ENCODE data around the gene TRAIP. TPM values are rescaled to one million over a fixed set of nuclear protein-coding genes. Genes with fewer than 3 reads are reported as not detected.

TRAIP gene
- total RNA-seq, 1 donor from 2014 or later = 6.4 TPM

- TF ChIP-seq CTCF (IDR thresholded peaks at IDR 0.05) = no peak
- POLR2A ChIA-PET = no interaction called here
Measured at GRCh38 chr3:49793486-49794085, 62.8 kb downstream of the TRAIP start.

GRCh38 chr3:49792371-49793150 is 63.8 kb downstream of the TRAIP start:
- Mint-ChIP-seq H3K4me1 (peaks cover 4% of the 10 kb centered on the region), H3K9me3 (no peaks in the 10 kb centered on the region), H3K4me3 (no peak overlapping the region), H3K27me3 (no peaks in the 10 kb centered on the region), H3K36me3 (ENCODE audit: low read depth) (no peaks in the 10 kb centered on the region), H3K27ac (no peak overlapping the region)
- TF ChIP-seq CTCF (IDR thresholded peaks at IDR 0.05) = no peak
- DNase-seq (no peak), ATAC-seq (ENCODE audit: low read depth) (no peak)
- ChIA-PET POLR2A (no interaction called here), CTCF (no interaction called here)
- intact Hi-C loops (cut with micrococcal nuclease) = no loop called here

More at GRCh38 chr3:49793486-49794085, 62.8 kb downstream of the TRAIP start:
- Mint-ChIP-seq H3K36me3 (ENCODE audit: low read depth) (no peaks in the 10 kb centered on the region), H3K9me3 (no peaks in the 10 kb centered on the region), H3K4me1 (peaks cover 4% of the 10 kb centered on the region), H3K27me3 (no peaks in the 10 kb centered on the region), H3K4me3 (no peak overlapping the region), H3K27ac (no peak overlapping the region)
- DNase-seq = no peak
- intact Hi-C loops (cut with micrococcal nuclease) = no loop called here
- CTCF ChIA-PET = no interaction called here
- no peak for ATAC-seq (ENCODE audit: low read depth)

- ChIA-PET CTCF (no interaction called here), POLR2A (no interaction called here)
- H3K4me3 Mint-ChIP-seq = no peak overlapping the region
- H3K27ac Mint-ChIP-seq = no peak overlapping the region
- no peak for TF ChIP-seq CTCF (IDR thresholded peaks at IDR 0.05)
- peaks cover 2% of the 10 kb centered on the region for H3K36me3 Mint-ChIP-seq (ENCODE audit: low read depth)
- intact Hi-C loops (cut with micrococcal nuclease) = no loop called here
- ATAC-seq (ENCODE audit: low read depth) = no peak
- H3K9me3 Mint-ChIP-seq = no peaks in the 10 kb centered on the region
- no peak for DNase-seq
- peaks cover 9% of the 10 kb centered on the region for H3K4me1 Mint-ChIP-seq
- no peaks in the 10 kb centered on the region for H3K27me3 Mint-ChIP-seq
Measured at GRCh38 chr3:49791571-49791970, 64.8 kb downstream of the TRAIP start.

- intact Hi-C loops (cut with micrococcal nuclease) = no loop called here
- no peak for TF ChIP-seq CTCF (IDR thresholded peaks at IDR 0.05)
- peaks cover 4% of the 10 kb centered on the region for H3K36me3 Mint-ChIP-seq (ENCODE audit: low read depth)
- H3K27ac Mint-ChIP-seq = no peak overlapping the region
- H3K27me3 Mint-ChIP-seq = no peaks in the 10 kb centered on the region
- ChIA-PET POLR2A (interaction anchor here (0.7 kb wide), 1 partner anchor 438 kb away, joined by 3 read pairs; no protein-coding TSS in a partner anchor), CTCF (no interaction called here)
- no peaks in the 10 kb centered on the region for H3K9me3 Mint-ChIP-seq
- peaks cover 11% of the 10 kb centered on the region for H3K4me1 Mint-ChIP-seq
- no peak overlapping the region for H3K4me3 Mint-ChIP-seq
- ATAC-seq (ENCODE audit: low read depth) = no peak
- DNase-seq = no peak
Measured at GRCh38 chr3:49790626-49791411, 65.5 kb downstream of the TRAIP start.

- Mint-ChIP-seq H3K27ac (no peak overlapping the region), H3K27me3 (no peaks in the 10 kb centered on the region), H3K36me3 (ENCODE audit: low read depth) (peaks cover 14% of the 10 kb centered on the region), H3K4me1 (peaks cover 27% of the 10 kb centered on the region), H3K4me3 (no peak overlapping the region), H3K9me3 (no peaks in the 10 kb centered on the region)
- DNase-seq = no peak
- intact Hi-C loops (cut with micrococcal nuclease) = loop anchor here (5.0 to 10.0 kb wide), 2 partner anchors 47 to 119 kb away; no protein-coding TSS in a partner anchor
- ATAC-seq (ENCODE audit: low read depth) = no peak
- ChIA-PET CTCF (interaction anchor here (0.8 to 1.8 kb wide), 2 partner anchors 51 to 458 kb away, joined by 3 to 5 read pairs; no protein-coding TSS in a partner anchor), POLR2A (interaction anchor here (1.1 to 2.8 kb wide), 2 partner anchors 19 to 25 kb away, joined by 8 to 13 read pairs; no protein-coding TSS in a partner anchor)
- no peak for TF ChIP-seq CTCF (IDR thresholded peaks at IDR 0.05)
Measured at GRCh38 chr3:49788056-49788455, 68.3 kb downstream of the TRAIP start.

Measured in activated B cell treated with CpG ODN at 0.5 μM for 24 hours (primary cell).